Ascending aorta (tissue), 2 donors: ENCODE measurements around the gene TTLL11. TPM values are rescaled to one million over a fixed set of nuclear protein-coding genes. Genes with fewer than 3 reads are reported as not detected.

Experiments used
- DNase-seq, 2 donors: peaks; one replicate each; pipeline ENCODE4 v3.0.0-alpha.2; 2019; ENCODE audit warnings: low spot score in 2 of 2
- H3K27ac ChIP-seq, 2 donors: fragments of 200-600 bp; sonication (generic); one replicate each; pipeline ENCODE4 v1.5.1; 2016 to 2017; ENCODE audit warnings: mild to moderate bottlenecking in 1 of 2
- H3K27me3 ChIP-seq: fragments of 200-600 bp; sonication (generic); one replicate; pipeline ENCODE4 v1.5.1; 2017
- H3K36me3 ChIP-seq, 2 donors: fragments of 200-600 bp; sonication (generic); one replicate each; pipeline ENCODE4 v1.5.1; 2016
- H3K4me1 ChIP-seq, 2 donors: fragments of 200-600 bp; sonication (generic); one replicate each; pipeline ENCODE4 v1.5.1; 2016 to 2017; ENCODE audit warnings: mild to moderate bottlenecking in 1 of 2
- H3K4me3 ChIP-seq, 2 donors: fragments of 200-600 bp; sonication (generic); one replicate each; pipeline ENCODE4 v1.5.1; 2016 to 2017; ENCODE audit warnings: mild to moderate bottlenecking in 1 of 2
- H3K9me3 ChIP-seq, 2 donors: fragments of 200-600 bp; sonication (generic); one replicate each; pipeline ENCODE4 v1.5.1; 2016
- intact Hi-C: fragments of 100-400 bp; cut with DNase I; formaldehyde crosslinking; loops from one replicate; pipeline ENCODE4 v1.15.1; 2023
- total RNA-seq: library from RNA; depleted of rRNA; stranded (reverse); fragments of >200 nt; gene quantifications from one replicate; pipeline ENCODE4 v1.1.0, GENCODE V29; 2016
- TF ChIP-seq, protein P1 (sequence below), 3 experiments: fragments of 200-600 bp in 2 of 3; fragments of 450-650 bp in 1 of 3; sonication (generic) in 2 of 3; IDR thresholded peaks; one replicate each; pipeline ENCODE4 v1.5.1; 2016 to 2019; ENCODE audit warnings: antibody characterized with exemption in 3 of 3, mild to moderate bottlenecking in 1 of 3, moderate library complexity in 1 of 3

Gene TTLL11
- total RNA-seq, 1 donor from 2014 or later, result 18.5 TPM

DNA sequence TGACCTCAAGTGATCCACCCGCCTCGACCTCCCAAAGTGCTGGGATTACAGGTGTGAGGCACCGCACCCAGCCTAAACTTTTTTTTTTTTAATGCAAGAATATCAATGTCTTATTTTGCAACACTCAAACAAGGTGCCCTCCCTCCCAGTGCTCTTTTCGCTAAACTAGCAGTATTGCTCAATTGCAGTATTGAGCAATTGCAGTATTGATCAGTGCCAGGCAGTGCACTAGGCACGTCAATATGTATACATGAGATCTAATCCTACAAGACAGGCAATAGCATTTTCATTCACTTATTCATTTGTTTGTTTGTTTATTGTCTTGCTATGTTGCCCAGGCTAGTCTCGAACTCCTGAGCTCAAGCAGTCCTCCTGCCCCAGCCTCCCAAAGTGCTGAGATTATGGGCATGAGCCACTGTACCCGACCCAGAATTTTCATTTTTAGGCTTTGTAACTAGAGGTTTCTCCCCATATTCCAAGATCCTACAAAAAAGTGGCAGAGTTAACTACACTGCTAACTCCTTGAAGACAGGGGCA, 94.5 kb downstream of the TTLL11 start:
- Histone ChIP-seq H3K27ac (no peak overlapping the region), H3K27me3 (no peaks in the 10 kb centered on the region), H3K9me3 (no peaks in the 10 kb centered on the region), H3K36me3 (no peaks in the 10 kb centered on the region), H3K4me3 (no peak overlapping the region), H3K4me1 (peaks cover 0 to 8% of the 10 kb centered on the region in 2 donors)
- TF ChIP-seq, protein P1, sequence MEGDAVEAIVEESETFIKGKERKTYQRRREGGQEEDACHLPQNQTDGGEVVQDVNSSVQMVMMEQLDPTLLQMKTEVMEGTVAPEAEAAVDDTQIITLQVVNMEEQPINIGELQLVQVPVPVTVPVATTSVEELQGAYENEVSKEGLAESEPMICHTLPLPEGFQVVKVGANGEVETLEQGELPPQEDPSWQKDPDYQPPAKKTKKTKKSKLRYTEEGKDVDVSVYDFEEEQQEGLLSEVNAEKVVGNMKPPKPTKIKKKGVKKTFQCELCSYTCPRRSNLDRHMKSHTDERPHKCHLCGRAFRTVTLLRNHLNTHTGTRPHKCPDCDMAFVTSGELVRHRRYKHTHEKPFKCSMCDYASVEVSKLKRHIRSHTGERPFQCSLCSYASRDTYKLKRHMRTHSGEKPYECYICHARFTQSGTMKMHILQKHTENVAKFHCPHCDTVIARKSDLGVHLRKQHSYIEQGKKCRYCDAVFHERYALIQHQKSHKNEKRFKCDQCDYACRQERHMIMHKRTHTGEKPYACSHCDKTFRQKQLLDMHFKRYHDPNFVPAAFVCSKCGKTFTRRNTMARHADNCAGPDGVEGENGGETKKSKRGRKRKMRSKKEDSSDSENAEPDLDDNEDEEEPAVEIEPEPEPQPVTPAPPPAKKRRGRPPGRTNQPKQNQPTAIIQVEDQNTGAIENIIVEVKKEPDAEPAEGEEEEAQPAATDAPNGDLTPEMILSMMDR (IDR thresholded peaks at IDR 0.05), result no peak
- intact Hi-C loops, result no loop called here
- no peak for DNase-seq

GRCh38 chr9:121997791-121998190, 95.3 kb downstream of the TTLL11 start:
- H3K27ac ChIP-seq, result no peak overlapping the region
- no peak for DNase-seq
- no peaks in the 10 kb centered on the region for H3K36me3 ChIP-seq
- TF ChIP-seq, protein P1 (IDR thresholded peaks at IDR 0.05), result no peak
- no peaks in the 10 kb centered on the region for H3K27me3 ChIP-seq
- H3K4me1 ChIP-seq, result peaks cover 0 to 8% of the 10 kb centered on the region in 2 donors
- H3K4me3 ChIP-seq, result no peak overlapping the region
- intact Hi-C loops, result no loop called here
- H3K9me3 ChIP-seq, result no peaks in the 10 kb centered on the region

- Histone ChIP-seq H3K4me1 (peaks cover 0 to 6% of the 10 kb centered on the region in 2 donors), H3K36me3 (no peaks in the 10 kb centered on the region), H3K9me3 (no peaks in the 10 kb centered on the region), H3K27me3 (no peaks in the 10 kb centered on the region), H3K27ac (no peak overlapping the region), H3K4me3 (no peak overlapping the region)
- no peak for DNase-seq
- TF ChIP-seq, protein P1 (IDR thresholded peaks at IDR 0.05), result no peak
- intact Hi-C loops, result no loop called here
Observed at GRCh38 chr9:121996783-121997182, 96.3 kb downstream of the TTLL11 start.

DNA sequence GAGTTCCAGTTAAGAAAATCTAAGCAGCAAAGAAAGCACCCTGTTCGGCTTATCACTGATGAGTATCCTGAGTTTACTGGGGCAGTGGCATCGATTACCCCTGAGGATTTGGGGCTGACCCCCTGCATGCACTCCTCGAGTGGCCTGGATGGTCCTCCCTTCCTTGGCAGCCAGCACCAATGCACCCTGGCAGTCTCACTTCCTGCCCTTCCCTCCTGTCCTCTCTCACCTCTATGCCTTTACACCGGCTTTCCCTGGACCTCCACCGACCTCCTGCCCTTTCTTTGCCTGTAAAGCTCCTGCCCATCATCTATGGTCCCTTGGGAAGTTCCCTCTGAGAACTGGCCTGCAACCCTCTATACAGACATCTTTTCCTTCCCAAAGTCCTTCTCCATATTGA, 97.1 kb downstream of the TTLL11 start:
- intact Hi-C loops, result no loop called here
- no peak overlapping the region for H3K4me3 ChIP-seq
- H3K9me3 ChIP-seq, result no peaks in the 10 kb centered on the region
- no peaks in the 10 kb centered on the region for H3K27me3 ChIP-seq
- H3K27ac ChIP-seq, result no peak overlapping the region
- TF ChIP-seq, protein P1 (IDR thresholded peaks at IDR 0.05), result no peak
- no peak for DNase-seq
- H3K4me1 ChIP-seq, result peaks cover 0 to 3% of the 10 kb centered on the region in 2 donors
- no peaks in the 10 kb centered on the region for H3K36me3 ChIP-seq

DNA sequence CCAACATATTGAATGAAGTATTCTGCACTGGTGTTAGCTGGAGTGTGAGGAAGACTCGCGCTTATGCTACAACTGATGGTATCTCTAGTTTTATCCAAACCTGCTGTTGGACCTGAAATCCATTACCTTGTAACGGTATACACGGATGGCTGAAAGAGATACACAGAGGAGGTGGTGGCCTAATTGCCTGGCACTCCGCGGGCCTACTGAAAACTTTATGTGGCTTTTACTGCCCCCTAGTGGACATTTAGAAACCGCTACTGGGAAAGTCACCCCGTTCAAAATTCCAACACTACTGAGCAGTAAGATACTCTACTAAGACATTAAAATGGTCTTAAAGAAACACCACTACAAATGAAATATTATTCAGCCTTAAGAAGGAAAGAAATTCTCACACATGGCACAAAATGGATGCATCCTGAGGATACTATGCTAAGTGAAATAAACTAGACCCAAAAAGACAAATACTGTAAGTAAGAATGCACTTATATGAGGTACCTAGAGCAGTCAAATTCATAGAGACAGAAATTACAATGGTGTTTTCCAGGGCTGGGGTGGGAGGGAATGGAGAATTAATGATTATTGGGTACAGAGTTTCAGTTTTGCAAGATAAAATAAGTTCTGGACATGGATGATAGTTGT, 100.4 kb downstream of the TTLL11 start:
- intact Hi-C loops, result loop anchor here (1.0 to 5.0 kb wide), 4 partner anchors 245 to 446 kb away; no protein-coding TSS in a partner anchor
- DNase-seq, result peak in 1 of 2 donors; percentile 76

More for the DNA sequence above, 100.4 kb downstream of the TTLL11 start:
- TF ChIP-seq, protein P1 (IDR thresholded peaks at IDR 0.05), result peak; percentile 75 to 79 (median 78)
- Histone ChIP-seq H3K9me3 (no peaks in the 10 kb centered on the region), H3K27ac (no peak overlapping the region), H3K4me1 (peaks cover 0 to 1% of the 10 kb centered on the region in 2 donors), H3K27me3 (no peaks in the 10 kb centered on the region), H3K36me3 (peaks cover 8 to 9% of the 10 kb centered on the region in 2 donors), H3K4me3 (no peak overlapping the region)
